Measurements from ENCODE around the gene GLE1. TPM values are rescaled to one million over a fixed set of nuclear protein-coding genes. Genes with fewer than 3 reads are reported as not detected.
A peak's percentile ranks its signal among the peaks of the same experiment; 100 is the strongest.

GLE1 gene
- polyA plus RNA-seq, 3 donors: 16.0 to 31.2 (median 22.2) TPM

- Mint-ChIP-seq H3K27me3 (ENCODE audit: low read depth in 3 of 3) (peaks cover 0 to 4% (median 0%) of the 10 kb centered on the region in 3 donors), H3K4me1 (peaks cover 14% of the 10 kb centered on the region), H3K27ac (peak overlapping the region in 2 of 7 donors; percentile 37 to 60), H3K36me3 (peaks cover 7 to 12% of the 10 kb centered on the region in 2 donors), H3K9me3 (no peaks in the 10 kb centered on the region), H3K4me3 (no peak overlapping the region)
- DNase-seq: peak in 1 of 3 donors; percentile 35
- no peak overlapping the region for H3K27ac ChIP-seq (ENCODE audit: low read depth in 1 of 2, low read length in 2 of 2)
- no peaks in the 10 kb centered on the region for H3K9me3 ChIP-seq (replicated peaks in 1 of 2; ENCODE audit: control insufficient read depth in 1 of 2, insufficient read depth in 1 of 2, low read length in 2 of 2)
- H3K4me2 ChIP-seq (replicated peaks; ENCODE audit: extremely low read depth, low read length, poor library complexity, severe bottlenecking): no peak overlapping the region
- TF ChIP-seq CTCF (IDR thresholded peaks at IDR 0.05): no peak
- H3K36me3 ChIP-seq (replicated peaks in 1 of 2; ENCODE audit: control insufficient read depth in 1 of 2, insufficient read depth in 2 of 2, low read length in 2 of 2): peaks cover 0 to 3% of the 10 kb centered on the region in 2 donors
- WGBS (ENCODE audit: insufficient coverage): 4% methylated on average over 10 of the region's 12 CpGs
- H2AFZ ChIP-seq (ENCODE audit: insufficient read depth, low read depth, low read length, poor library complexity, severe bottlenecking): no peak overlapping the region
- peaks cover 26% of the 10 kb centered on the region for H3K79me2 ChIP-seq (ENCODE audit: insufficient read depth, low read length)
- H3K4me1 ChIP-seq (ENCODE audit: control insufficient read depth in 1 of 2, insufficient read depth in 2 of 2, low read length in 2 of 2): peaks cover 4 to 14% of the 10 kb centered on the region in 2 donors
- intact Hi-C loops (cut with micrococcal nuclease): no loop called here
- H3K9ac ChIP-seq (ENCODE audit: insufficient read depth, low read length, poor library complexity, severe bottlenecking): no peak overlapping the region
- peaks cover 15% of the 10 kb centered on the region for H4K20me1 ChIP-seq (ENCODE audit: insufficient read depth, low read length)
- no peaks in the 10 kb centered on the region for H3K27me3 ChIP-seq (ENCODE audit: control insufficient read depth in 2 of 2, insufficient read depth in 2 of 2, low read length in 2 of 2)
- no peak overlapping the region for H3K4me3 ChIP-seq (replicated peaks in 1 of 3; ENCODE audit: low read depth in 2 of 3, low read length in 3 of 3)
These were observed 54.2 kb downstream of the GLE1 start for GRCh38 chr9:128558431-128559310.

- no peak overlapping the region for H3K4me2 ChIP-seq (replicated peaks; ENCODE audit: extremely low read depth, low read length, poor library complexity, severe bottlenecking)
- no peaks in the 10 kb centered on the region for H3K27me3 ChIP-seq (ENCODE audit: control insufficient read depth in 2 of 2, insufficient read depth in 2 of 2, low read length in 2 of 2)
- no peak overlapping the region for H3K9ac ChIP-seq (ENCODE audit: insufficient read depth, low read length, poor library complexity, severe bottlenecking)
- 100% methylated on average over 2 of the region's 4 CpGs for WGBS (ENCODE audit: insufficient coverage)
- Mint-ChIP-seq H3K27ac (no peak overlapping the region), H3K9me3 (no peaks in the 10 kb centered on the region), H3K4me3 (no peak overlapping the region), H3K27me3 (ENCODE audit: low read depth in 3 of 3) (no peaks in the 10 kb centered on the region), H3K4me1 (no peaks in the 10 kb centered on the region), H3K36me3 (peaks cover 39 to 41% of the 10 kb centered on the region in 2 donors)
- intact Hi-C loops (cut with micrococcal nuclease): no loop called here
- no peak overlapping the region for H3K4me3 ChIP-seq (replicated peaks in 1 of 3; ENCODE audit: low read depth in 2 of 3, low read length in 3 of 3)
- H3K4me1 ChIP-seq (ENCODE audit: control insufficient read depth in 1 of 2, insufficient read depth in 2 of 2, low read length in 2 of 2): no peaks in the 10 kb centered on the region
- no peaks in the 10 kb centered on the region for H3K9me3 ChIP-seq (replicated peaks in 1 of 2; ENCODE audit: control insufficient read depth in 1 of 2, insufficient read depth in 1 of 2, low read length in 2 of 2)
- TF ChIP-seq CTCF (IDR thresholded peaks at IDR 0.05): no peak
- DNase-seq: no peak
- no peaks in the 10 kb centered on the region for H4K20me1 ChIP-seq (ENCODE audit: insufficient read depth, low read length)
- peaks cover 31 to 38% of the 10 kb centered on the region in 2 donors for H3K36me3 ChIP-seq (replicated peaks in 1 of 2; ENCODE audit: control insufficient read depth in 1 of 2, insufficient read depth in 2 of 2, low read length in 2 of 2)
- H3K79me2 ChIP-seq (ENCODE audit: insufficient read depth, low read length): no peaks in the 10 kb centered on the region
- H2AFZ ChIP-seq (ENCODE audit: insufficient read depth, low read depth, low read length, poor library complexity, severe bottlenecking): no peak overlapping the region
- H3K27ac ChIP-seq (ENCODE audit: low read depth in 1 of 2, low read length in 2 of 2): no peak overlapping the region
These were observed 61.1 kb downstream of the GLE1 start for GRCh38 chr9:128565578-128565977.

Measured in CD14-positive monocyte (primary cell).